ENCODE measurements around the gene PTPRN2. TPM values are rescaled to one million over a fixed set of nuclear protein-coding genes. Genes with fewer than 3 reads are reported as not detected.

Gene PTPRN2
- total and polyA plus RNA-seq, 2 of the 8 experiments (the other 6 are each of a cell fraction or from before 2014, with no cell fraction given), result 2.6 to 4.5 TPM

DNA sequence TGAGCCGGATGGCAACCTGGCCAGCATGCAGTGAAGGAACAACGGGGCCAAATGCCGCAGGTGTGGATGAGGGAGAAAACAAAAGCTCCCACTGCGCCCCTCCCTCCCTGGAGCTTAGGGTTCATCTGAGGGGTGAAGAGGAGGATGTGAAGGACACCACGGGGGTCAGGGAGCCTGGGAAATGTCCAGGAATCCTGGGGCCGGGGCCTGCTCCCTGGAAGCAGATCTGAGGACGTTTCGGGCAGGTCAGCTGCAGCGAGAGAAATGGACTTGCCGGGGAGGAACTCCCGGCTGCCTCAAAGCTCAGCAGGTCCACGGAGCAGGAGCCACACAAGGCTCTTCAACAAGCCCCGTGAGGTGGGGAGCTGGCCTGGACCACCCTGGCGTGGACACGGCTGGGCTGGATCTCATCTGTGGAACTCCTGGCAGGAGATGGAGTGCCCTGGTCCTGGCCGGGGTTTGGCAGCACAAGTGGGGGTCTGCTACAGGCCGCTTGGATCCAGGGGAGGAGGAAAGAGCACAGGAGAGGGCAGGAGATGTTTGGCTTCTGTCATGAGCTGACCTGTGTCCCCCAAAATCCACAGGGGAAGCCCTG, 585.0 kb downstream of the PTPRN2 start:
- 87% methylated on average over 16 of the region's 17 CpGs; no CpG with 5 or more reads in 1 of the 2 experiments for WGBS, 2 experiments (ENCODE audit: extremely low coverage in 1 of 2, insufficient coverage in 1 of 2, insufficient read length in 1 of 2, insufficient replicate concordance in 2 of 2, low coverage in 1 of 2, low lambda C conversion rate in 2 of 2, missing lambda C conversion rate in 1 of 2)
- H2BK120ac ChIP-seq (replicated peaks; ENCODE audit: low read depth, low read length), result no peak overlapping the region
- 0 out of 2 replicates have a peak overlapping the region, but pooled peaks have one; percentile 48 for H2BK20ac ChIP-seq (ENCODE audit: low read length)
- H3K36me3 ChIP-seq (ENCODE audit: control insufficient read depth in 2 of 4, insufficient read depth in 4 of 4, low read length in 3 of 4), result no peaks in the 10 kb centered on the region
- no peak overlapping the region for H4K91ac ChIP-seq (replicated peaks; ENCODE audit: insufficient read length, low read length)
- peaks cover under 1% of the 10 kb centered on the region; the same call in 1 of the 2 replicates for H3K23me2 ChIP-seq (ENCODE audit: low read depth, low read length)
- no peak overlapping the region for H4K8ac ChIP-seq (ENCODE audit: extremely low read depth, insufficient read depth, low read length)
- no peak overlapping the region for H3K27ac ChIP-seq (ENCODE audit: low read depth, low read length)
- no peak overlapping the region for H3K14ac ChIP-seq (ENCODE audit: insufficient read length)
- peaks cover 0 to 23% (median 7%) of the 10 kb centered on the region in 4 experiments; a peak in 5 of 7 replicates for H3K4me1 ChIP-seq (replicated peaks in 1 of 4; ENCODE audit: control insufficient read depth in 3 of 4, insufficient read depth in 4 of 4, low read length in 3 of 4)
- FAIRE-seq, result no peak
- H3K79me1 ChIP-seq (ENCODE audit: low read depth, low read length), result no peaks in the 10 kb centered on the region
- no peaks in the 10 kb centered on the region for H3K79me2 ChIP-seq (ENCODE audit: control insufficient read depth in 1 of 2, insufficient read depth in 2 of 2, low read length in 2 of 2)
- H3K9me3 ChIP-seq (ENCODE audit: insufficient read depth in 2 of 2, low read depth in 1 of 2, low read length in 1 of 2), result no peaks in the 10 kb centered on the region
- H3K9ac ChIP-seq (replicated peaks in 1 of 4; ENCODE audit: extremely low read depth in 1 of 4, low read depth in 3 of 4, low read length in 3 of 4), result no peak overlapping the region
- POLR2A ChIA-PET (ENCODE audit: partially characterized antibody), result no interaction called here
- no peak overlapping the region; the same call in 1 of the 2 replicates for H3K18ac ChIP-seq (ENCODE audit: extremely low read depth, low read length)
- H3K27me3 ChIP-seq (replicated peaks in 1 of 4; ENCODE audit: control insufficient read depth in 3 of 4, extremely low read depth in 1 of 4, insufficient read depth in 3 of 4, low read length in 3 of 4), result no peaks in the 10 kb centered on the region
- peak overlapping the region; percentile 24; the same call in 1 of the 2 replicates for H2AK5ac ChIP-seq (ENCODE audit: low read depth, low read length)
- H3K4me3 ChIP-seq (ENCODE audit: extremely low read depth in 1 of 4, insufficient read depth in 2 of 4, low read depth in 3 of 4, low read length in 4 of 4), result no peak overlapping the region
- no peak overlapping the region; the same call in 1 of the 2 replicates for H2BK15ac ChIP-seq (ENCODE audit: low read length)
- no peak overlapping the region for H3K4me2 ChIP-seq (ENCODE audit: insufficient read depth in 1 of 2, low read depth in 2 of 2, low read length in 2 of 2)
- H3K56ac ChIP-seq (replicated peaks; ENCODE audit: insufficient read length, low read depth, low read length), result no peak overlapping the region
- H3K23ac ChIP-seq (ENCODE audit: insufficient read length), result no peak overlapping the region
- no peak overlapping the region for H2AFZ ChIP-seq (ENCODE audit: low read length)
- no peak for DNase-seq (ENCODE audit: low read depth in 1 of 2, low spot score in 2 of 2)
- H2BK5ac ChIP-seq (ENCODE audit: low read depth, low read length), result peak overlapping the region; percentile 52; the same call in 1 of the 2 replicates
- H2BK12ac ChIP-seq (ENCODE audit: low read depth, low read length), result peak overlapping the region; percentile 68; the same call in 1 of the 2 replicates
- CTCF ChIA-PET (ENCODE audit: partially characterized antibody), result interaction anchor here (1.0 kb wide), 1 partner anchor 18 kb away, joined by 4 read pairs; no protein-coding TSS in a partner anchor
- no peak overlapping the region for H4K5ac ChIP-seq (ENCODE audit: insufficient read length, low read depth, low read length)
- H4K20me1 ChIP-seq (replicated peaks in 1 of 2; ENCODE audit: control insufficient read depth in 1 of 2, insufficient read depth in 2 of 2, low read length in 2 of 2), result no peaks in the 10 kb centered on the region
- H3K4ac ChIP-seq (replicated peaks; ENCODE audit: insufficient read length, low read depth, low read length), result peak overlapping the region; percentile 23
- TF ChIP-seq SP2 (IDR thresholded peaks at IDR 0.05; ENCODE audit: low read length), result no peak
- no peak for TF ChIP-seq ASH2L (IDR thresholded peaks at IDR 0.05; ENCODE audit: low read length)
- no peak for TF ChIP-seq CBX8 (IDR thresholded peaks at IDR 0.05; ENCODE audit: borderline replicate concordance, low read depth, low read length)
- no peak for TF ChIP-seq BACH1 (IDR thresholded peaks at IDR 0.05; ENCODE audit: low read length)
- no peak for TF ChIP-seq CREB1 (IDR thresholded peaks at IDR 0.05)
- no peak for TF ChIP-seq SRF (IDR thresholded peaks at IDR 0.05; ENCODE audit: low read depth, low read length)
- no peak for TF ChIP-seq POLR2AphosphoS5 (IDR thresholded peaks at IDR 0.05; ENCODE audit: low read depth, low read length)
- TF ChIP-seq SIN3A (conservative IDR thresholded peaks at IDR 0.05 in 1 of 2, IDR thresholded peaks at IDR 0.05 in 1 of 2; ENCODE audit: low read depth in 1 of 2, low read length in 2 of 2), result no peak
- TF ChIP-seq JUN (IDR thresholded peaks at IDR 0.05; ENCODE audit: low read depth, low read length), result no peak
- TF ChIP-seq YY1 (IDR thresholded peaks at IDR 0.05; ENCODE audit: low read depth, low read length), result no peak
- TF ChIP-seq, protein P1, sequence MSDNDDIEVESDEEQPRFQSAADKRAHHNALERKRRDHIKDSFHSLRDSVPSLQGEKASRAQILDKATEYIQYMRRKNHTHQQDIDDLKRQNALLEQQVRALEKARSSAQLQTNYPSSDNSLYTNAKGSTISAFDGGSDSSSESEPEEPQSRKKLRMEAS (IDR thresholded peaks at IDR 0.05), result no peak
- no peak for TF ChIP-seq HDAC2 (IDR thresholded peaks at IDR 0.05; ENCODE audit: borderline replicate concordance in 1 of 2, low read depth in 2 of 2, low read length in 2 of 2)
- TF ChIP-seq SP1 (IDR thresholded peaks at IDR 0.05; ENCODE audit: low read depth, low read length), result no peak
- TF ChIP-seq GTF2F1 (IDR thresholded peaks at IDR 0.05; ENCODE audit: borderline replicate concordance, low read depth, low read length), result no peak

Data from H1 (cell line).